ENCODE measurements around the gene DTNA.
"Not testable (repeated sequence)": the region's sequence is repeated elsewhere in the genome, so short reads cannot be mapped to it uniquely, and the experiment has no call there.

DTNA gene

GRCh38 chr18:34887881-34888580 lies 177.9 kb downstream of the DTNA start:
- DNase-seq (ENCODE audit: insufficient read length, low spot score): no peak
- no peak for FAIRE-seq

GRCh38 chr18:34890486-34891085 lies 180.5 kb downstream of the DTNA start:
- DNase-seq (ENCODE audit: insufficient read length, low spot score) (no peak), FAIRE-seq (no peak)

- FAIRE-seq (no peak), DNase-seq (ENCODE audit: insufficient read length, low spot score) (no peak)
These were observed 182.3 kb downstream of the DTNA start for GRCh38 chr18:34892379-34892778.

GRCh38 chr18:34893239-34893638 lies 183.1 kb downstream of the DTNA start:
- DNase-seq (ENCODE audit: insufficient read length, low spot score) (no peak), FAIRE-seq (no peak)

GRCh38 chr18:34901299-34901698 lies 191.2 kb downstream of the DTNA start:
- DNase-seq (ENCODE audit: insufficient read length, low spot score) (no peak), FAIRE-seq (no peak)

GRCh38 chr18:34904994-34905393 lies 194.9 kb downstream of the DTNA start:
- FAIRE-seq: no peak
- no peak for DNase-seq (ENCODE audit: insufficient read length, low spot score)

- DNase-seq (ENCODE audit: insufficient read length, low spot score); FAIRE-seq: not testable (repeated sequence)
These were observed 196.9 kb downstream of the DTNA start for GRCh38 chr18:34906985-34907384.

GRCh38 chr18:34909637-34910364 lies 199.7 kb downstream of the DTNA start:
- no peak for DNase-seq (ENCODE audit: insufficient read length, low spot score)
- FAIRE-seq: no peak

GRCh38 chr18:34911081-34911480 lies 201.0 kb downstream of the DTNA start:
- FAIRE-seq: no peak

GRCh38 chr18:34911661-34912384 lies 201.7 kb downstream of the DTNA start:
- DNase-seq (ENCODE audit: insufficient read length, low spot score) (no peak), FAIRE-seq (no peak)

More at GRCh38 chr18:34911081-34911480, 201.0 kb downstream of the DTNA start:
- no peak for DNase-seq (ENCODE audit: insufficient read length, low spot score)

GRCh38 chr18:34913837-34914661 lies 204.0 kb downstream of the DTNA start:
- DNase-seq (ENCODE audit: insufficient read length, low spot score): no peak
- no peak for FAIRE-seq

- DNase-seq (ENCODE audit: insufficient read length, low spot score) (no peak), FAIRE-seq (no peak)
These were observed 204.9 kb downstream of the DTNA start for GRCh38 chr18:34915046-34915445.

- not testable (repeated sequence) for DNase-seq (ENCODE audit: insufficient read length, low spot score); FAIRE-seq
These were observed 206.4 kb downstream of the DTNA start for GRCh38 chr18:34916539-34916938.

GRCh38 chr18:34918856-34919255 lies 208.8 kb downstream of the DTNA start:
- DNase-seq (ENCODE audit: insufficient read length, low spot score): no peak
- FAIRE-seq: no peak

- no peak for FAIRE-seq
- no peak for DNase-seq (ENCODE audit: insufficient read length, low spot score)
These were observed 211.1 kb downstream of the DTNA start for GRCh38 chr18:34921226-34921625.

GRCh38 chr18:34921811-34922385 lies 211.8 kb downstream of the DTNA start:
- no peak for DNase-seq (ENCODE audit: insufficient read length, low spot score)
- FAIRE-seq: no peak

DNA sequence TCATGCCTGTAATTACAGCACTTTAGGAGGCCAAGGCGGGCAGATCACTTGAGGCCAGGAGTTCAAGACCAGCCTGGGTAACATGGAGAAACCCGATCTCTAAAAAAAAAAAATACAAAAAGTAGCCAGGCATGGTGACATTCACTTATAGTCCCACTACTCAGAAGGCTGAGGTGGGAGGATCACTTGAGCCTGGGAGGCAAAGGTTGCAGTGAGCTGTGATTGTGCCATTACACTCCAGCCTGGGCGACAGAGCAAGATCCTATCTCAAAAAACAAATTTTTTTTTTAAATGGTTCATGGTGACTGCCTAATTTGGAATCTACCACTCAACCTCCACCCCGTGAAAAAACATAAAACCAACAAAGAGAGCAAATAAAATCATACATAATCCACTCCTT lies 212.5 kb downstream of the DTNA start:
- not testable (repeated sequence) for FAIRE-seq; DNase-seq (ENCODE audit: insufficient read length, low spot score)

DNA sequence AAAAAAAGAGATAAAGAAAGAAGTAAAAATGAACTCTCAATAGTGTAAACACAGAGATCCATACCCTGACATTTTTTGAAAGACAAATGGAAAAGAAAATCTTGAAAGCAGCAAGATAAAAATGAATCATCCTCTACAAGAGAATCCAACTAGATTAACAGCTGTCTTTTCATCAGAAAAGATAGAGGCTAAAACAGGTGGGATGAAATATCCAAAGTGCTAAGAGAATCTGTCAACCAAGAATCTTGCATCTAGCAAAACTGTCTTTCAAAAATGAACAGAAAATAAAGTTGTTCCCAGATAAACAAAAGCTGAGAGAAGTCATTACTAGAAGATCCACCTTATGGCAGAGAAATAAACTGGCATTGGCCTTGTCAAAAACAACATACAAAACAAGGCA lies 213.8 kb downstream of the DTNA start:
- no peak for DNase-seq (ENCODE audit: insufficient read length, low spot score)
- FAIRE-seq: no peak

DNA sequence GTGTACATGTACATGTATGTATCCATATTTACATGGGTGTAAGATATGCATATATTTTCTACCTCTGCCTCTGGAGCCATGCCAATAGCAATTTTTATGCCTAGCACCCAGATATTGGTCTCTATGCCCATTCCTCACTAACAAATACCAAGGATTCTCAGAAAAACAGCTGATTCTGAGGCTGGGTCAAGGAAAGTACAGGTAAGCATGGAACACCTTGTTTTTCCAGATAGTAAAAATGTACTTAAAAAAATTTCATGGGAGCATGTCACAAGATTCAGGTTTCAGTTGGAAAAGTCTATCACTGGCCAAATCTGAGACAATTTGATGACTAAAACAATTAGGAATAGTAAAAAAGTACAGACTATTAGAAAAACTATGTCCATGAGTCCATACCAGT lies 216.6 kb downstream of the DTNA start:
- FAIRE-seq (no peak), DNase-seq (ENCODE audit: insufficient read length, low spot score) (no peak)
